K562 (cell line): ENCODE measurements around the gene PTPN18. TPM values are rescaled to one million over a fixed set of nuclear protein-coding genes. Genes with fewer than 3 reads are reported as not detected.

Source experiments
- HBP1 ChIP-seq: fragments of 450-650 bp; formaldehyde crosslinking; IDR thresholded peaks from 2 replicates; pipeline ENCODE4 v1.4.0; 2022; ENCODE audit warnings: missing genetic modification characterization
- HDAC2 ChIP-seq: fragments of 450-650 bp; IDR thresholded peaks from 2 replicates; pipeline ENCODE4 v1.6.1; 2016; ENCODE audit warnings: mild to moderate bottlenecking
- HSF4 ChIP-seq: fragments of 250-450 bp; sonication (Bioruptor Pico); IDR thresholded peaks from 2 replicates; pipeline ENCODE4 v2.1.2; 2022; ENCODE audit warnings: mild to moderate bottlenecking, moderate library complexity, borderline replicate concordance
- KLF6 ChIP-seq: fragments of 250-450 bp; sonication (Bioruptor Pico); IDR thresholded peaks from 2 replicates; pipeline ENCODE4 v1.4.0; 2020; ENCODE audit warnings: mild to moderate bottlenecking, moderate library complexity, borderline replicate concordance
- LCOR ChIP-seq: sonication (generic); formaldehyde crosslinking; IDR thresholded peaks from 2 replicates; pipeline ENCODE4 v1.8.0; 2022; ENCODE audit warnings: mild to moderate bottlenecking, missing genetic modification reagents
- MCM7 ChIP-seq, 2 experiments: fragments of 450-650 bp; IDR thresholded peaks; 2 replicates each; pipeline ENCODE4 v1.6.1; 2016 to 2018
- NCOA4 ChIP-seq: fragments of 450-650 bp; IDR thresholded peaks from 2 replicates; pipeline ENCODE4 v1.6.1; 2018; ENCODE audit warnings: mild to moderate bottlenecking; ENCODE audit not compliant: partially characterized antibody
- NFYB ChIP-seq: IDR thresholded peaks from 2 replicates; pipeline ENCODE4 v1.6.1; 2011; ENCODE audit warnings: mild to moderate bottlenecking, moderate library complexity; ENCODE audit not compliant: insufficient read length; ENCODE audit errors: extremely low read depth
- NR2C1 ChIP-seq, 2 experiments: fragments of 450-650 bp; IDR thresholded peaks; 2 replicates each; pipeline ENCODE4 v1.6.1; 2017; ENCODE audit warnings: mild to moderate bottlenecking in 2 of 2, antibody characterized with exemption in 1 of 2, inconsistent platforms in 1 of 2, missing compliant biosample characterization in 1 of 2, missing genetic modification characterization in 1 of 2
- PHB2 ChIP-seq: fragments of 450-650 bp; IDR thresholded peaks from 2 replicates; pipeline ENCODE4 v1.6.1; 2017; ENCODE audit warnings: low read depth
- POLR3G ChIP-seq: IDR thresholded peaks from 2 replicates; pipeline ENCODE4 v1.6.1; 2011; ENCODE audit not compliant: insufficient read length, insufficient replicate concordance; ENCODE audit errors: extremely low read depth
- PPARD ChIP-seq: fragments of 250-450 bp; sonication (Bioruptor Pico); IDR thresholded peaks from 2 replicates; pipeline ENCODE4 v1.8.0; 2022; ENCODE audit warnings: inconsistent platforms, mild to moderate bottlenecking, moderate library complexity
- RFX5 ChIP-seq: IDR thresholded peaks from 2 replicates; pipeline ENCODE4 v1.6.1; 2011; ENCODE audit warnings: low read depth, mild to moderate bottlenecking, improper control_type of control experiment, low read length
- RFX7 ChIP-seq: fragments of 250-450 bp; sonication (Bioruptor Pico); IDR thresholded peaks from 2 replicates; pipeline ENCODE4 v1.5.1; 2021; ENCODE audit warnings: mild to moderate bottlenecking
- SREBF2 ChIP-seq: sonication (generic); formaldehyde crosslinking; IDR thresholded peaks from 2 replicates; pipeline ENCODE4 v1.4.0; 2020; ENCODE audit warnings: mild to moderate bottlenecking, missing genetic modification reagents
- TAL1 ChIP-seq: fragments of 450-650 bp; IDR thresholded peaks from 2 replicates; pipeline ENCODE4 v1.6.1; 2016; ENCODE audit warnings: mild to moderate bottlenecking
- ZBTB49 ChIP-seq: sonication (generic); formaldehyde crosslinking; IDR thresholded peaks from 2 replicates; pipeline ENCODE4 v1.8.0; 2022; ENCODE audit warnings: missing genetic modification reagents, mild to moderate bottlenecking, borderline replicate concordance
- ZNF140 ChIP-seq: fragments of 250-450 bp; sonication (Bioruptor Pico); IDR thresholded peaks from 2 replicates; pipeline ENCODE4 v1.8.0; 2021; ENCODE audit warnings: moderate library complexity, mild to moderate bottlenecking, inconsistent platforms
- ZNF449 ChIP-seq: fragments of 250-450 bp; sonication (Bioruptor Pico); IDR thresholded peaks from 2 replicates; pipeline ENCODE4 v1.8.0; 2022; ENCODE audit warnings: moderate library complexity, mild to moderate bottlenecking, inconsistent platforms
- ZNF76 ChIP-seq: fragments of 250-450 bp; sonication (Bioruptor Pico); IDR thresholded peaks from 2 replicates; pipeline ENCODE4 v1.4.0; 2020; ENCODE audit warnings: mild to moderate bottlenecking, moderate library complexity, borderline replicate concordance
- polyA plus RNA-seq, 8 experiments: library from polyadenylated mRNA; depleted of rRNA in 4 of 8; stranded (reverse) in 5 of 8; unstranded in 3 of 8; fragments of >200 nt; fragmentation: Nextera tagmentation in 2 of 8; fragmentation: Illumina TruSeq in 1 of 8; extraction: Ambion mirVana in 2 of 8; extraction: Trizol in 1 of 8; gene quantifications; 2 replicates each; pipeline versions ENCODE4 v1.2.1 to v1.2.3, GENCODE V29; 2011 to 2014; ENCODE audit warnings: inconsistent platforms in 1 of 8, missing spikeins in 1 of 8
- total RNA-seq, 7 experiments: library from RNA; depleted of rRNA in 6 of 7; stranded (reverse); fragments of >200 nt in 6 of 7; fragmentation: Illumina TruSeq in 2 of 7; extraction: Trizol in 2 of 7; gene quantifications; 2 replicates each; pipeline versions ENCODE4 v1.2.1 to v1.2.3, GENCODE V29; 2011 to 2021; ENCODE audit warnings: low replicate concordance in 1 of 7
- TF ChIP-seq, protein P1 (sequence below): fragments of 450-650 bp; conservative IDR thresholded peaks from 2 replicates; pipeline ENCODE4 v1.6.1; 2016; ENCODE audit warnings: missing genetic modification characterization, low read depth, mild to moderate bottlenecking, missing compliant biosample characterization, moderate library complexity
- TF ChIP-seq, protein P2 (sequence below): fragments of 450-650 bp; formaldehyde crosslinking; IDR thresholded peaks from 2 replicates; pipeline ENCODE4 v1.4.0; 2022; ENCODE audit warnings: mild to moderate bottlenecking, moderate library complexity

Gene PTPN18
- total and polyA plus RNA-seq, 9 of the 15 experiments (the other 6 are each of a cell fraction or from before 2014, with no cell fraction given): 11.6 to 90.7 (median 49.6) TPM

DNA sequence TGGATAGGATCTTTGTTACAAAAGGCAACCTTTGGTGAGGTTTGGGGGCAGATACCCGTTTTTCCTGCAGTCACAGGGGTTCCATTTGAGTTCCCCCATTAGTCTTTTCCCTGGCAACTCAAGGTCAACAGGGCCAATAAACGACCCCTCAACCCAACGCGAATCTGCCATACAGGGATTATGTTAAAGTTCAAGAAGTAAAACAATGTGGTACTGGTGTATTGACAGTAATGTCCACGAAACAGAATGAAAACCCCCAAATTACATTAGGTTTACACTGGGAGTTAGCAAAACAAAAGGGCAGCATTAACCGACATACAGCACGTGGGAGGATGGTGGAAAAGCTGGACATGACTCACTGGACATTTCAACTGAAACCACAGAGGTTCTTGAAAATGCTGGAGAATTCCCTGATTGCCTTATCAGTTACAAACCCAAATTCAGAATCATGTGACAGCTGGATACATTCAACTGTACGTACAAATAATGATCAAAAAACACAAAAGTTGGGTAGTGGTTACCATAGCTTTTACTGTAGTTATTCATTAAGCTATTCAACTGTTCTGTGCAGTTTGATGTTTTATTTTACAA lies 18.0 kb upstream of the PTPN18 start (continued):
- no peak; the same call in 1 of the 2 replicates for TF ChIP-seq HDAC2
- TF ChIP-seq ZNF140 (CRISPR knock-in tag): no peak
- no peak for TF ChIP-seq KLF6 (CRISPR knock-in tag)
- no peak for TF ChIP-seq SREBF2 (CRISPR knock-in tag)
- TF ChIP-seq ZBTB49 (CRISPR knock-in tag): no peak
- peak; percentile 35; the same call in 1 of the 2 replicates for TF ChIP-seq LCOR (CRISPR knock-in tag)
- TF ChIP-seq, protein P1, sequence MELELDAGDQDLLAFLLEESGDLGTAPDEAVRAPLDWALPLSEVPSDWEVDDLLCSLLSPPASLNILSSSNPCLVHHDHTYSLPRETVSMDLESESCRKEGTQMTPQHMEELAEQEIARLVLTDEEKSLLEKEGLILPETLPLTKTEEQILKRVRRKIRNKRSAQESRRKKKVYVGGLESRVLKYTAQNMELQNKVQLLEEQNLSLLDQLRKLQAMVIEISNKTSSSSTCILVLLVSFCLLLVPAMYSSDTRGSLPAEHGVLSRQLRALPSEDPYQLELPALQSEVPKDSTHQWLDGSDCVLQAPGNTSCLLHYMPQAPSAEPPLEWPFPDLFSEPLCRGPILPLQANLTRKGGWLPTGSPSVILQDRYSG (tag): no peak
- TF ChIP-seq NCOA4: peak; percentile 61
- TF ChIP-seq PPARD (CRISPR knock-in tag): no peak
- no peak for TF ChIP-seq ZNF449 (CRISPR knock-in tag)
- TF ChIP-seq HSF4 (CRISPR knock-in tag): no peak
- TF ChIP-seq TAL1: peak; percentile 25; the same call in 1 of the 2 replicates
- TF ChIP-seq MCM7 (IDR thresholded peaks at IDR 0.05): no peak
- TF ChIP-seq, protein P2, sequence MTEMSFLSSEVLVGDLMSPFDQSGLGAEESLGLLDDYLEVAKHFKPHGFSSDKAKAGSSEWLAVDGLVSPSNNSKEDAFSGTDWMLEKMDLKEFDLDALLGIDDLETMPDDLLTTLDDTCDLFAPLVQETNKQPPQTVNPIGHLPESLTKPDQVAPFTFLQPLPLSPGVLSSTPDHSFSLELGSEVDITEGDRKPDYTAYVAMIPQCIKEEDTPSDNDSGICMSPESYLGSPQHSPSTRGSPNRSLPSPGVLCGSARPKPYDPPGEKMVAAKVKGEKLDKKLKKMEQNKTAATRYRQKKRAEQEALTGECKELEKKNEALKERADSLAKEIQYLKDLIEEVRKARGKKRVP (CRISPR knock-in tag): no peak
- no peak for TF ChIP-seq PHB2
- no peak for TF ChIP-seq NFYB
- no peak for TF ChIP-seq POLR3G
- no peak for TF ChIP-seq HBP1
- TF ChIP-seq ZNF76 (CRISPR knock-in tag): 0 out of 2 replicates have a peak, but pooled peaks have one; percentile 66
- no peak for TF ChIP-seq NR2C1 (IDR thresholded peaks at IDR 0.05)
- TF ChIP-seq NR2C1 (tag; IDR thresholded peaks at IDR 0.05): peak; percentile 55; the same call in 1 of the 2 replicates
- no peak for TF ChIP-seq RFX5
- no peak for TF ChIP-seq RFX7 (CRISPR knock-in tag)
